Neutrophil (primary cell): Measurements from ENCODE around the gene LRR1.

Source experiments
- H3K27ac ChIP-seq: fragments of 200-600 bp; sonication (generic); 2 replicates; pipeline ENCODE4 v1.5.1; 2016; ENCODE audit warnings: mild to moderate bottlenecking, moderate library complexity
- H3K27me3 ChIP-seq: fragments of 200-600 bp; sonication (generic); 2 replicates; pipeline ENCODE4 v1.6.0; 2016; ENCODE audit warnings: mild to moderate bottlenecking
- H3K36me3 ChIP-seq: fragments of 200-600 bp; sonication (generic); 2 replicates; pipeline ENCODE4 v1.5.1; 2017
- H3K4me1 ChIP-seq, 2 experiments: fragments of 200-600 bp in 1 of 2; sonication (generic) in 1 of 2; 1 replicate in 1 of 2; 2 replicates in 1 of 2; pipeline versions ENCODE4 v1.5.1 to v1.6.1; 2013 to 2016; ENCODE audit warnings: low read depth in 1 of 2, low read length in 1 of 2, mild to moderate bottlenecking in 1 of 2, moderate library complexity in 1 of 2; ENCODE audit not compliant: control insufficient read depth in 1 of 2, insufficient read depth in 1 of 2
- H3K4me3 ChIP-seq, 2 experiments: fragments of 200-600 bp in 1 of 2; sonication (generic) in 1 of 2; 1 replicate in 1 of 2; 2 replicates in 1 of 2; pipeline ENCODE4 v1.5.1; 2013 to 2016; ENCODE audit warnings: low read depth in 1 of 2, low read length in 1 of 2, mild to moderate bottlenecking in 1 of 2, moderate library complexity in 1 of 2
- H3K9me3 ChIP-seq: fragments of 200-600 bp; sonication (generic); 2 replicates; pipeline ENCODE4 v1.5.1; 2016
- CTCF ChIP-seq: fragments of 200-600 bp; sonication (generic); IDR thresholded peaks from 2 replicates; pipeline ENCODE4 v1.5.1; 2016; ENCODE audit warnings: antibody characterized with exemption

The LRR1 gene

GRCh38 chr14:49589387-49589786, 9.4 kb upstream of the LRR1 start:
- no peak for TF ChIP-seq CTCF

GRCh38 chr14:49593016-49593415, 5.7 kb upstream of the LRR1 start:
- Histone ChIP-seq H3K4me1 (peaks cover 6 to 10% of the 10 kb centered on the region in 2 experiments), H3K27me3 (no peaks in the 10 kb centered on the region), H3K4me3 (no peak overlapping the region), H3K27ac (no peak overlapping the region), H3K36me3 (no peaks in the 10 kb centered on the region), H3K9me3 (no peaks in the 10 kb centered on the region)
- no peak for TF ChIP-seq CTCF

More at GRCh38 chr14:49589387-49589786, 9.4 kb upstream of the LRR1 start:
- Histone ChIP-seq H3K4me3 (no peak overlapping the region), H3K4me1 (peaks cover 16 to 19% of the 10 kb centered on the region in 2 experiments), H3K27ac (no peak overlapping the region), H3K9me3 (no peaks in the 10 kb centered on the region), H3K36me3 (peaks cover under 1% of the 10 kb centered on the region), H3K27me3 (no peaks in the 10 kb centered on the region)

GRCh38 chr14:49594347-49595091, 4.2 kb upstream of the LRR1 start:
- TF ChIP-seq CTCF, result no peak
- Histone ChIP-seq H3K27ac (no peak overlapping the region), H3K4me1 (peaks cover 6 to 18% of the 10 kb centered on the region in 2 experiments), H3K36me3 (no peaks in the 10 kb centered on the region), H3K4me3 (no peak overlapping the region), H3K9me3 (no peaks in the 10 kb centered on the region), H3K27me3 (no peaks in the 10 kb centered on the region)

- H3K27me3 ChIP-seq, result no peaks in the 10 kb centered on the region
- H3K9me3 ChIP-seq, result no peaks in the 10 kb centered on the region
- H3K4me3 ChIP-seq, result peak overlapping the region; percentile 70 to 84
- TF ChIP-seq CTCF, result no peak
- peaks cover 14 to 24% of the 10 kb centered on the region in 2 experiments for H3K4me1 ChIP-seq
- peak overlapping the region; percentile 94 for H3K27ac ChIP-seq
- H3K36me3 ChIP-seq, result peaks cover 4% of the 10 kb centered on the region
Observed at GRCh38 chr14:49598189-49598484, 603 bp upstream of the LRR1 start.

- Histone ChIP-seq H3K27ac (no peak overlapping the region), H3K4me3 (no peak overlapping the region), H3K9me3 (no peaks in the 10 kb centered on the region), H3K27me3 (no peaks in the 10 kb centered on the region), H3K4me1 (no peaks in the 10 kb centered on the region), H3K36me3 (peaks cover 14% of the 10 kb centered on the region)
- TF ChIP-seq CTCF, result no peak
Observed at GRCh38 chr14:49607583-49607982, 8.8 kb downstream of the LRR1 start.
